ENCODE results near the gene THRB.

Gene THRB

GRCh38 chr3:24258260-24258659 lies 236.4 kb downstream of the THRB start:
- no peaks in the 10 kb centered on the region for H3K79me1 ChIP-seq (ENCODE audit: low read depth, low read length)
- H3K9ac ChIP-seq (ENCODE audit: low read depth, low read length, poor library complexity), result no peak overlapping the region
- H2BK5ac ChIP-seq (ENCODE audit: low read length), result no peak overlapping the region
- H3K4ac ChIP-seq (ENCODE audit: low read length), result no peak overlapping the region
- H3K9me3 ChIP-seq (replicated peaks in 1 of 2; ENCODE audit: control insufficient read depth in 2 of 2, insufficient read depth in 1 of 2, low read depth in 1 of 2, low read length in 2 of 2), result no peaks in the 10 kb centered on the region
- H2AFZ ChIP-seq (ENCODE audit: low read length), result no peak overlapping the region
- no peak overlapping the region for H3K4me2 ChIP-seq (ENCODE audit: insufficient read depth, low read length, poor library complexity, severe bottlenecking)
- H3K18ac ChIP-seq (ENCODE audit: low read length), result no peak overlapping the region
- no peak overlapping the region for H2BK15ac ChIP-seq (ENCODE audit: low read length)
- H4K91ac ChIP-seq (ENCODE audit: low read depth, low read length, poor library complexity), result no peak overlapping the region
- WGBS, 2 donors (ENCODE audit: extremely low coverage in 2 of 2, insufficient read length in 2 of 2, insufficient replicate concordance in 1 of 2), result no CpG with 5 or more reads among the region's 5 CpGs
- H2BK12ac ChIP-seq (ENCODE audit: low read length), result no peak overlapping the region
- no peak overlapping the region for H2BK120ac ChIP-seq (ENCODE audit: low read depth, low read length)
- DNase-seq (ENCODE audit: low spot score), result no peak
- no peak overlapping the region for H3K14ac ChIP-seq (ENCODE audit: low read length)
- no peak overlapping the region for H3K23ac ChIP-seq (ENCODE audit: low read depth, low read length, poor library complexity)
- no peak overlapping the region for H4K8ac ChIP-seq (ENCODE audit: low read depth, low read length)
- no peaks in the 10 kb centered on the region for H3K27me3 ChIP-seq (ENCODE audit: control insufficient read depth in 3 of 3, insufficient read depth in 3 of 3, low read depth in 1 of 3, low read length in 3 of 3)
- no peak overlapping the region for H2AK5ac ChIP-seq (ENCODE audit: low read depth, low read length)
- H3K27ac ChIP-seq (replicated peaks; ENCODE audit: low read length), result no peak overlapping the region
- H3K4me1 ChIP-seq (ENCODE audit: control insufficient read depth in 2 of 2, insufficient read depth in 1 of 2, low read depth in 1 of 2, low read length in 2 of 2), result peaks cover 0 to 1% of the 10 kb centered on the region in 2 donors
- H3K36me3 ChIP-seq (replicated peaks in 1 of 2; ENCODE audit: control insufficient read depth in 2 of 2, insufficient read depth in 2 of 2, low read length in 2 of 2), result no peaks in the 10 kb centered on the region
- H3K4me3 ChIP-seq (ENCODE audit: low read length in 2 of 2), result no peak overlapping the region

GRCh38 chr3:24255414-24255813 lies 239.2 kb downstream of the THRB start:
- no CpG with 5 or more reads among the region's 2 CpGs for WGBS, 2 donors (ENCODE audit: extremely low coverage in 2 of 2, insufficient read length in 2 of 2, insufficient replicate concordance in 1 of 2)
- H3K27me3 ChIP-seq (ENCODE audit: control insufficient read depth in 3 of 3, insufficient read depth in 3 of 3, low read depth in 1 of 3, low read length in 3 of 3), result no peaks in the 10 kb centered on the region
- H3K9ac ChIP-seq (ENCODE audit: low read depth, low read length, poor library complexity), result no peak overlapping the region

GRCh38 chr3:24254649-24255048 lies 240.0 kb downstream of the THRB start:
- Histone ChIP-seq H2BK5ac (ENCODE audit: low read length) (no peak overlapping the region), H3K79me1 (ENCODE audit: low read depth, low read length) (no peaks in the 10 kb centered on the region), H3K18ac (ENCODE audit: low read length) (no peak overlapping the region), H3K36me3 (replicated peaks in 1 of 2; ENCODE audit: control insufficient read depth in 2 of 2, insufficient read depth in 2 of 2, low read length in 2 of 2) (no peaks in the 10 kb centered on the region), H3K9ac (ENCODE audit: low read depth, low read length, poor library complexity) (no peak overlapping the region), H3K4me1 (ENCODE audit: control insufficient read depth in 2 of 2, insufficient read depth in 1 of 2, low read depth in 1 of 2, low read length in 2 of 2) (peaks cover 0 to 1% of the 10 kb centered on the region in 2 donors), H3K4ac (ENCODE audit: low read length) (no peak overlapping the region), H2BK15ac (ENCODE audit: low read length) (no peak overlapping the region), H2BK120ac (ENCODE audit: low read depth, low read length) (no peak overlapping the region), H2AFZ (ENCODE audit: low read length) (no peak overlapping the region), H3K4me2 (ENCODE audit: insufficient read depth, low read length, poor library complexity, severe bottlenecking) (no peak overlapping the region), H4K8ac (ENCODE audit: low read depth, low read length) (no peak overlapping the region), H3K27ac (replicated peaks; ENCODE audit: low read length) (no peak overlapping the region), H4K91ac (ENCODE audit: low read depth, low read length, poor library complexity) (no peak overlapping the region), H3K14ac (ENCODE audit: low read length) (no peak overlapping the region), H2AK5ac (ENCODE audit: low read depth, low read length) (no peak overlapping the region), H3K9me3 (replicated peaks in 1 of 2; ENCODE audit: control insufficient read depth in 2 of 2, insufficient read depth in 1 of 2, low read depth in 1 of 2, low read length in 2 of 2) (no peaks in the 10 kb centered on the region), H3K4me3 (ENCODE audit: low read length in 2 of 2) (no peak overlapping the region), H3K23ac (ENCODE audit: low read depth, low read length, poor library complexity) (no peak overlapping the region), H2BK12ac (ENCODE audit: low read length) (no peak overlapping the region), H3K27me3 (ENCODE audit: control insufficient read depth in 3 of 3, insufficient read depth in 3 of 3, low read depth in 1 of 3, low read length in 3 of 3) (no peaks in the 10 kb centered on the region)
- no CpG with 5 or more reads among the region's 1 CpG for WGBS, 2 donors (ENCODE audit: extremely low coverage in 2 of 2, insufficient read length in 2 of 2, insufficient replicate concordance in 1 of 2)
- DNase-seq (ENCODE audit: low spot score), result no peak

More at GRCh38 chr3:24255414-24255813, 239.2 kb downstream of the THRB start:
- no peaks in the 10 kb centered on the region for H3K36me3 ChIP-seq (replicated peaks in 1 of 2; ENCODE audit: control insufficient read depth in 2 of 2, insufficient read depth in 2 of 2, low read length in 2 of 2)
- H2BK5ac ChIP-seq (ENCODE audit: low read length), result no peak overlapping the region
- H2BK12ac ChIP-seq (ENCODE audit: low read length), result no peak overlapping the region
- peaks cover 0 to 1% of the 10 kb centered on the region in 2 donors for H3K4me1 ChIP-seq (ENCODE audit: control insufficient read depth in 2 of 2, insufficient read depth in 1 of 2, low read depth in 1 of 2, low read length in 2 of 2)
- no peak overlapping the region for H3K4ac ChIP-seq (ENCODE audit: low read length)
- H3K79me1 ChIP-seq (ENCODE audit: low read depth, low read length), result no peaks in the 10 kb centered on the region
- H3K18ac ChIP-seq (ENCODE audit: low read length), result no peak overlapping the region
- no peak overlapping the region for H3K23ac ChIP-seq (ENCODE audit: low read depth, low read length, poor library complexity)
- no peak overlapping the region for H3K14ac ChIP-seq (ENCODE audit: low read length)
- no peak overlapping the region for H2BK15ac ChIP-seq (ENCODE audit: low read length)
- no peak overlapping the region for H2BK120ac ChIP-seq (ENCODE audit: low read depth, low read length)
- H3K27ac ChIP-seq (replicated peaks; ENCODE audit: low read length), result no peak overlapping the region
- H3K9me3 ChIP-seq (replicated peaks in 1 of 2; ENCODE audit: control insufficient read depth in 2 of 2, insufficient read depth in 1 of 2, low read depth in 1 of 2, low read length in 2 of 2), result no peaks in the 10 kb centered on the region
- no peak overlapping the region for H4K91ac ChIP-seq (ENCODE audit: low read depth, low read length, poor library complexity)
- no peak overlapping the region for H2AFZ ChIP-seq (ENCODE audit: low read length)
- H3K4me3 ChIP-seq (ENCODE audit: low read length in 2 of 2), result no peak overlapping the region
- H4K8ac ChIP-seq (ENCODE audit: low read depth, low read length), result no peak overlapping the region
- H3K4me2 ChIP-seq (ENCODE audit: insufficient read depth, low read length, poor library complexity, severe bottlenecking), result no peak overlapping the region
- DNase-seq (ENCODE audit: low spot score), result no peak
- H2AK5ac ChIP-seq (ENCODE audit: low read depth, low read length), result no peak overlapping the region

DNA sequence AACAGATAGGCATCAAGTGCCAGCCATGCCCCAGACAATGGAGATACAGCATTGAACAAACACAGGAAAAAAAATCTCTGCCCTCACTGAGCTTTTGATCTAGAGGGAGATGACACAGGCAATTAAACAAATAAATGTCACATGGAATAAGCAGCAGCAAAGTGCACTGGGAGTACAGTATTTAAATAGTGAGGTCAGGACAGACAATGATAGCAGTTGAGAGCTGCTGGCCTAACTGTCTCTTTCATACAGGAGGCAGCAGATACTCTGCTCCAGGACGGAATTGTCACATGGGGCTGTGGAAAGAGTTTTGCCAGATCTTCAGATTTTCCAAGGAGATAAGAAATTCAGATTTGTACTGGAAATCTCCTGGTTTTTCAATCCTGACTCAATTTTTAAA lies 241.3 kb downstream of the THRB start:
- no peak overlapping the region for H3K4ac ChIP-seq (ENCODE audit: low read length)
- no peak overlapping the region for H3K9ac ChIP-seq (ENCODE audit: low read depth, low read length, poor library complexity)
- no peak overlapping the region for H3K23ac ChIP-seq (ENCODE audit: low read depth, low read length, poor library complexity)
- H3K4me1 ChIP-seq (ENCODE audit: control insufficient read depth in 2 of 2, insufficient read depth in 1 of 2, low read depth in 1 of 2, low read length in 2 of 2), result peaks cover 0 to 1% of the 10 kb centered on the region in 2 donors
- no peak overlapping the region for H3K18ac ChIP-seq (ENCODE audit: low read length)
- no peak overlapping the region for H2AFZ ChIP-seq (ENCODE audit: low read length)
- H3K4me2 ChIP-seq (ENCODE audit: insufficient read depth, low read length, poor library complexity, severe bottlenecking), result no peak overlapping the region
- no peak overlapping the region for H2BK5ac ChIP-seq (ENCODE audit: low read length)
- H3K4me3 ChIP-seq (ENCODE audit: low read length in 2 of 2), result no peak overlapping the region
- no peak overlapping the region for H4K91ac ChIP-seq (ENCODE audit: low read depth, low read length, poor library complexity)
- H2BK12ac ChIP-seq (ENCODE audit: low read length), result no peak overlapping the region
- no peak overlapping the region for H3K27ac ChIP-seq (replicated peaks; ENCODE audit: low read length)
- H3K79me1 ChIP-seq (ENCODE audit: low read depth, low read length), result no peaks in the 10 kb centered on the region
- no peak overlapping the region for H3K14ac ChIP-seq (ENCODE audit: low read length)
- H2AK5ac ChIP-seq (ENCODE audit: low read depth, low read length), result no peak overlapping the region
- H3K36me3 ChIP-seq (replicated peaks in 1 of 2; ENCODE audit: control insufficient read depth in 2 of 2, insufficient read depth in 2 of 2, low read length in 2 of 2), result no peaks in the 10 kb centered on the region
- H3K27me3 ChIP-seq (ENCODE audit: control insufficient read depth in 3 of 3, insufficient read depth in 3 of 3, low read depth in 1 of 3, low read length in 3 of 3), result no peaks in the 10 kb centered on the region
- H3K9me3 ChIP-seq (replicated peaks in 1 of 2; ENCODE audit: control insufficient read depth in 2 of 2, insufficient read depth in 1 of 2, low read depth in 1 of 2, low read length in 2 of 2), result no peaks in the 10 kb centered on the region
- no peak for DNase-seq (ENCODE audit: low spot score)
- no peak overlapping the region for H2BK15ac ChIP-seq (ENCODE audit: low read length)
- no peak overlapping the region for H2BK120ac ChIP-seq (ENCODE audit: low read depth, low read length)
- no CpG with 5 or more reads among the region's 1 CpG for WGBS, 2 donors (ENCODE audit: extremely low coverage in 2 of 2, insufficient read length in 2 of 2, insufficient replicate concordance in 1 of 2)
- no peak overlapping the region for H4K8ac ChIP-seq (ENCODE audit: low read depth, low read length)
